HepG2 (cell line): ENCODE data around the gene FRMPD2. TPM values are rescaled to one million over a fixed set of nuclear protein-coding genes. Genes with fewer than 3 reads are reported as not detected.

ENCODE experiments used
- ATAC-seq: fragments of 200-7000 bp; cut with Tn5 transposase; 3 replicates; pipeline ENCODE4 v1.9.1; 2020; ENCODE audit warnings: mild to moderate bottlenecking, moderate library complexity
- BruUV-seq: library from RNA; stranded (reverse); fragments of 400-500 nt; replicated peaks from 2 replicates; lab custom pipeline; 2021; lab: Mats Ljungman, UMichigan
- CTCF ChIA-PET: fragments of 300-600 bp; formaldehyde crosslinking; extraction: SDS; loops from one replicate; lab custom pipeline; 2021; ENCODE audit warnings: low total read pairs, inconsistent platforms, low intra/inter-chr PET ratio; lab: Yijun Ruan, JAX
- POLR2A ChIA-PET: fragments of 350-600 bp; sonication (Branson Sonifier 250); formaldehyde crosslinking; loops from one replicate; lab custom pipeline; 2020; ENCODE audit warnings: antibody characterized with exemption, inconsistent platforms; lab: Yijun Ruan, JAX
- DNase-seq: peaks from one replicate; pipeline ENCODE4 v3.0.0-alpha.2; 2015; ENCODE audit warnings: low spot score
- FAIRE-seq: peaks from 3 replicates; lab custom pipeline; 2011; peaks lifted over from hg19 to GRCh38; lab: Jason Lieb, UNC
- H2AFZ ChIP-seq: one replicate; pipeline ENCODE4 v1.6.1; 2011; ENCODE audit warnings: low read length, inconsistent platforms
- H3K27ac ChIP-seq: fragments of 300-600 bp; 3 replicates; pipeline ENCODE4 v1.8.0; 2011; ENCODE audit warnings: mixed run types, mild to moderate bottlenecking, mixed read lengths, low read length, inconsistent platforms; ENCODE audit not compliant: insufficient read depth; ENCODE audit errors: extremely low read length
- H3K27me3 ChIP-seq, 2 experiments: fragments of 200-600 bp in 1 of 2; 2 replicates in 1 of 2; 3 replicates in 1 of 2; pipeline versions ENCODE4 v1.6.0 to v1.8.0; 2011; ENCODE audit warnings: low read length in 2 of 2, mild to moderate bottlenecking in 2 of 2, moderate library complexity in 2 of 2, inconsistent platforms in 1 of 2; ENCODE audit not compliant: insufficient read depth in 2 of 2, control insufficient read depth in 1 of 2
- H3K36me3 ChIP-seq, 2 experiments: fragments of 200-600 bp in 1 of 2; replicated peaks in 1 of 2; 2 replicates in 1 of 2; 3 replicates in 1 of 2; pipeline versions ENCODE4 v1.5.1 to v1.8.0; 2011; ENCODE audit warnings: low read length in 2 of 2, inconsistent platforms in 1 of 2; ENCODE audit not compliant: insufficient read depth in 2 of 2, control insufficient read depth in 1 of 2
- H3K4me1 ChIP-seq: 2 replicates; pipeline ENCODE4 v1.5.1; 2012; ENCODE audit warnings: low read length, inconsistent platforms; ENCODE audit not compliant: insufficient read depth
- H3K4me2 ChIP-seq: 2 replicates; pipeline ENCODE4 v1.6.0; 2011; ENCODE audit warnings: low read depth, low read length, inconsistent platforms
- H3K4me3 ChIP-seq, 3 experiments: fragments of 200-600 bp in 1 of 3; sonication (generic), shearing (Covaris generic) in 1 of 3; replicated peaks in 1 of 3; 2 replicates each; pipeline ENCODE4 v1.5.1; 2011 to 2016; ENCODE audit warnings: low read length in 3 of 3, inconsistent platforms in 2 of 3, low read depth in 2 of 3, mild to moderate bottlenecking in 2 of 3, control low read depth in 1 of 3, mixed read lengths in 1 of 3; ENCODE audit not compliant: insufficient read depth in 1 of 3
- H3K79me2 ChIP-seq: one replicate; pipeline ENCODE4 v1.6.1; 2011; ENCODE audit warnings: low read length, inconsistent platforms; ENCODE audit not compliant: insufficient read depth
- H3K9ac ChIP-seq: 2 replicates; pipeline ENCODE4 v1.6.0; 2011; ENCODE audit warnings: mild to moderate bottlenecking, low read depth, low read length, inconsistent platforms; ENCODE audit not compliant: insufficient read depth
- H3K9me3 ChIP-seq: 2 replicates; pipeline ENCODE4 v1.5.1; 2012; ENCODE audit warnings: mild to moderate bottlenecking, low read length
- H4K20me1 ChIP-seq: 2 replicates; pipeline ENCODE4 v1.6.0; 2011; ENCODE audit warnings: inconsistent platforms, mild to moderate bottlenecking, low read length, moderate library complexity; ENCODE audit not compliant: insufficient read depth
- CEBPB ChIP-seq: IDR thresholded peaks from 2 replicates; pipeline ENCODE4 v1.6.1; 2011; ENCODE audit warnings: low read depth, low read length, improper control_type of control experiment, borderline replicate concordance
- DMTF1 ChIP-seq: sonication (generic); formaldehyde crosslinking; IDR thresholded peaks from 2 replicates; pipeline ENCODE4 v1.4.0; 2020; ENCODE audit warnings: mild to moderate bottlenecking, missing genetic modification reagents
- FOXO1 ChIP-seq: sonication (generic); formaldehyde crosslinking; IDR thresholded peaks from 2 replicates; pipeline ENCODE4 v1.4.0; 2020; ENCODE audit warnings: missing genetic modification reagents
- GABPA ChIP-seq, 2 experiments: IDR thresholded peaks; 2 replicates each; pipeline ENCODE4 v1.6.1; 2011 to 2016; ENCODE audit warnings: low read depth in 2 of 2, low read length in 1 of 2, missing biosample characterization in 1 of 2, missing genetic modification characterization in 1 of 2
- NFIC ChIP-seq: IDR thresholded peaks from 2 replicates; pipeline ENCODE4 v1.6.1; 2012; ENCODE audit warnings: mild to moderate bottlenecking, low read length, inconsistent platforms
- ZMYM3 ChIP-seq: sonication (generic); formaldehyde crosslinking; IDR thresholded peaks from 2 replicates; pipeline ENCODE4 v1.5.1; 2020; ENCODE audit warnings: mild to moderate bottlenecking, missing genetic modification reagents
- WGBS: methylation state at CpG from one replicate; pipeline ENCODE4 v1.1.6; 2017; ENCODE audit warnings: low lambda C conversion rate; 5-methylcytosine and 5-hydroxymethylcytosine counted together
- in situ Hi-C: cut with HindIII; loops from 2 replicates; pipeline ENCODE4 v1.10.0; 2017; ENCODE audit warnings: low pct_unique_long_range_greater_than_20kb; ENCODE audit not compliant: extremely low pct_ligation_motif_present
- intact Hi-C: fragments of 100-400 bp; cut with micrococcal nuclease; formaldehyde crosslinking; loops from one replicate; pipeline ENCODE4 v1.10.0; 2022; ENCODE audit not compliant: unreplicated experiment
- polyA plus RNA-seq, 8 experiments: library from polyadenylated mRNA; depleted of rRNA in 3 of 8; stranded (reverse) in 7 of 8; unstranded in 1 of 8; fragments of >200 nt; fragmentation: Illumina TruSeq in 4 of 8; extraction: Trizol in 4 of 8; gene quantifications; 2 replicates each; pipeline versions ENCODE4 v1.2.1 to v1.2.3, GENCODE V29; 2011 to 2016; ENCODE audit warnings: low read depth in 4 of 8, missing spikeins in 1 of 8, mixed read lengths in 1 of 8; ENCODE audit not compliant: insufficient read depth in 1 of 8
- total RNA-seq, 5 experiments: library from RNA; depleted of rRNA; stranded (reverse); fragments of >200 nt; fragmentation: Illumina TruSeq; extraction: Trizol; gene quantifications; 2 replicates each; pipeline ENCODE4 v1.2.3, GENCODE V29; 2016; ENCODE audit warnings: low read depth in 1 of 5

Gene FRMPD2
- total and polyA plus RNA-seq, 2 of the 13 experiments (the other 11 are each of a cell fraction or from before 2014, with no cell fraction given) = 0.45 to 1.3 TPM

- Histone ChIP-seq H3K36me3 (no peaks in the 10 kb centered on the region), H3K79me2 (no peaks in the 10 kb centered on the region), H3K4me3 (no peak overlapping the region), H3K27me3 (no peaks in the 10 kb centered on the region), H3K27ac (no peak overlapping the region), H3K9ac (no peak overlapping the region), H3K9me3 (no peaks in the 10 kb centered on the region), H2AFZ (no peak overlapping the region), H4K20me1 (no peaks in the 10 kb centered on the region), H3K4me1 (no peaks in the 10 kb centered on the region), H3K4me2 (no peak overlapping the region)
- ChIA-PET CTCF (no interaction called here), POLR2A (no interaction called here)
- TF ChIP-seq CEBPB = peak; percentile 14; the same call in 1 of the 2 replicates
- TF ChIP-seq DMTF1 (CRISPR knock-in tag) = no peak
- no TSS peak for BruUV-seq
- FAIRE-seq = no peak
- 39% methylated on average over 1 of the region's 1 CpG for WGBS
- no peak for ATAC-seq
- no peak for DNase-seq
- in situ Hi-C loops = no loop called here
- intact Hi-C loops = no loop called here
Measured at GRCh38 chr10:48258105-48258504, 16.4 kb downstream of the FRMPD2 start.

GRCh38 chr10:48257407-48257961, 17.0 kb downstream of the FRMPD2 start:
- Histone ChIP-seq H3K9ac (no peak overlapping the region), H3K27ac (no peak overlapping the region), H3K36me3 (no peaks in the 10 kb centered on the region), H3K27me3 (no peaks in the 10 kb centered on the region), H3K9me3 (no peaks in the 10 kb centered on the region), H3K4me1 (no peaks in the 10 kb centered on the region), H4K20me1 (no peaks in the 10 kb centered on the region), H3K4me2 (no peak overlapping the region), H3K4me3 (no peak overlapping the region), H2AFZ (no peak overlapping the region), H3K79me2 (no peaks in the 10 kb centered on the region)
- ATAC-seq = no peak
- TF ChIP-seq FOXO1 (CRISPR knock-in tag) = no peak
- no peak for TF ChIP-seq ZMYM3 (CRISPR knock-in tag)
- no peak for TF ChIP-seq NFIC
- no peak for TF ChIP-seq GABPA (IDR thresholded peaks at IDR 0.05; ENCODE audit: low read depth, low read length)
- TF ChIP-seq GABPA (CRISPR knock-in tag; IDR thresholded peaks at IDR 0.05; ENCODE audit: low read depth) = no peak
- ChIA-PET CTCF (no interaction called here), POLR2A (no interaction called here)
- DNase-seq = no peak
- 35% methylated on average over 3 of the region's 3 CpGs for WGBS
- no TSS peak for BruUV-seq
- no peak for FAIRE-seq
- in situ Hi-C loops = no loop called here
- intact Hi-C loops = no loop called here
